HG03095 (cell line): ENCODE measurements around the gene OR56B1.
"Not testable (repeated sequence)": the region's sequence is repeated elsewhere in the genome, so short reads cannot be mapped to it uniquely, and the experiment has no call there.

Source experiments
- ATAC-seq: cut with Tn5 transposase; IDR thresholded peaks from one replicate; pipeline ENCODE4 v1.9.1; 2021; ENCODE audit warnings: moderate library complexity; ENCODE audit not compliant: unreplicated experiment

OR56B1 gene

GRCh38 chr11:5736396-5736795, at the start of gene OR56B1:
OR56B1 (plus strand) TSS chr11:5736448; CDS start chr11:5736517, 69 bp downstream.
- no peak for ATAC-seq

GRCh38 chr11:5688482-5688881, 47.8 kb upstream of the OR56B1 start:
- no peak for ATAC-seq

GRCh38 chr11:5689551-5689983, 46.7 kb upstream of the OR56B1 start, which contains the start of gene TRIM22:
TRIM22 (plus strand) TSS chr11:5689790; CDS start chr11:5696233, 6,443 bp downstream.
- peak; percentile 73 for ATAC-seq

- ATAC-seq, result no peak
Observed at GRCh38 chr11:5690216-5690615, 46.0 kb upstream of the OR56B1 start.

- ATAC-seq, result no peak
Observed at GRCh38 chr11:5690736-5691135, 45.5 kb upstream of the OR56B1 start.

- not testable (repeated sequence) for ATAC-seq
Observed at GRCh38 chr11:5691238-5691963, 44.8 kb upstream of the OR56B1 start.

- ATAC-seq, result no peak
Observed at GRCh38 chr11:5691964-5692361, 44.3 kb upstream of the OR56B1 start.

GRCh38 chr11:5694642-5695041, 41.6 kb upstream of the OR56B1 start:
- no peak for ATAC-seq

- no peak for ATAC-seq
Observed at GRCh38 chr11:5695580-5695979, 40.7 kb upstream of the OR56B1 start.

- ATAC-seq, result no peak
Observed at GRCh38 chr11:5696210-5696609, 40.0 kb upstream of the OR56B1 start.

GRCh38 chr11:5698281-5698680, 38.0 kb upstream of the OR56B1 start:
- no peak for ATAC-seq

GRCh38 chr11:5700421-5701054, 35.7 kb upstream of the OR56B1 start:
- ATAC-seq, result no peak

- no peak for ATAC-seq
Observed at GRCh38 chr11:5701055-5701577, 35.1 kb upstream of the OR56B1 start.

- ATAC-seq, result no peak
Observed at GRCh38 chr11:5703741-5704536, 32.3 kb upstream of the OR56B1 start.

- no peak for ATAC-seq
Observed at GRCh38 chr11:5705688-5706087, 30.6 kb upstream of the OR56B1 start.

- no peak for ATAC-seq
Observed at GRCh38 chr11:5712507-5712906, 23.7 kb upstream of the OR56B1 start.

GRCh38 chr11:5713695-5714094, 22.6 kb upstream of the OR56B1 start:
- ATAC-seq, result no peak

- not testable (repeated sequence) for ATAC-seq
Observed at GRCh38 chr11:5716518-5716917, 19.7 kb upstream of the OR56B1 start.

GRCh38 chr11:5719703-5720495, 16.3 kb upstream of the OR56B1 start:
- ATAC-seq, result no peak

GRCh38 chr11:5722622-5723021, 13.6 kb upstream of the OR56B1 start:
- no peak for ATAC-seq

- ATAC-seq, result no peak
Observed at GRCh38 chr11:5726351-5726750, 9.9 kb upstream of the OR56B1 start.
